ENCODE data around the gene APBA2. TPM values are rescaled to one million over a fixed set of nuclear protein-coding genes. Genes with fewer than 3 reads are reported as not detected.
A peak's percentile ranks its signal among the peaks of the same experiment; 100 is the strongest.

The APBA2 gene
- total RNA-seq, 1 experiment from 2014 or later, result 11.2 TPM

- H3K4me3 Mint-ChIP-seq, result peak overlapping the region; percentile 75
- ChIA-PET POLR2A (interaction anchor here (0.8 kb wide), 1 partner anchor 24 kb away, joined by 4 read pairs; no protein-coding TSS in a partner anchor), CTCF (interaction anchor here (0.5 to 3.7 kb wide), 109 partner anchors 9 to 908 kb away, joined by 3 to 70 read pairs (median 5); partner anchors contain the start of gene NSMCE3)
- H3K9me3 Mint-ChIP-seq, result no peaks in the 10 kb centered on the region
- H3K4me1 Mint-ChIP-seq, result peaks cover 28% of the 10 kb centered on the region
- ATAC-seq (peak; percentile 93), DNase-seq (ENCODE audit: low spot score) (peak; percentile 89)
- no peaks in the 10 kb centered on the region for H3K27me3 Mint-ChIP-seq (ENCODE audit: low read depth)
- TF ChIP-seq ZNF416 (CRISPR knock-in tag; IDR thresholded peaks at IDR 0.05) (peak; percentile 10; the same call in 1 of the 2 replicates), PRRX2 (CRISPR knock-in tag; IDR thresholded peaks at IDR 0.05) (0 out of 2 replicates have a peak, but pooled peaks have one; percentile 51), ZNF121 (CRISPR knock-in tag; IDR thresholded peaks at IDR 0.05) (no peak), SP1 (CRISPR knock-in tag; conservative IDR thresholded peaks at IDR 0.05) (peak; percentile 34; the same call in 1 of the 2 replicates)
- TF ChIP-seq, protein P1, sequence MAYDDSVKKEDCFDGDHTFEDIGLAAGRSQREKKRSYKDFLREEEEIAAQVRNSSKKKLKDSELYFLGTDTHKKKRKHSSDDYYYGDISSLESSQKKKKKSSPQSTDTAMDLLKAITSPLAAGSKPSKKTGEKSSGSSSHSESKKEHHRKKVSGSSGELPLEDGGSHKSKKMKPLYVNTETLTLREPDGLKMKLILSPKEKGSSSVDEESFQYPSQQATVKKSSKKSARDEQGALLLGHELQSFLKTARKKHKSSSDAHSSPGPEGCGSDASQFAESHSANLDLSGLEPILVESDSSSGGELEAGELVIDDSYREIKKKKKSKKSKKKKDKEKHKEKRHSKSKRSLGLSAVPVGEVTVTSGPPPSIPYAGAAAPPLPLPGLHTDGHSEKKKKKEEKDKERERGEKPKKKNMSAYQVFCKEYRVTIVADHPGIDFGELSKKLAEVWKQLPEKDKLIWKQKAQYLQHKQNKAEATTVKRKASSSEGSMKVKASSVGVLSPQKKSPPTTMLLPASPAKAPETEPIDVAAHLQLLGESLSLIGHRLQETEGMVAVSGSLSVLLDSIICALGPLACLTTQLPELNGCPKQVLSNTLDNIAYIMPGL (CRISPR knock-in tag; IDR thresholded peaks at IDR 0.05), result peak; percentile 86
- TF ChIP-seq, protein P2, sequence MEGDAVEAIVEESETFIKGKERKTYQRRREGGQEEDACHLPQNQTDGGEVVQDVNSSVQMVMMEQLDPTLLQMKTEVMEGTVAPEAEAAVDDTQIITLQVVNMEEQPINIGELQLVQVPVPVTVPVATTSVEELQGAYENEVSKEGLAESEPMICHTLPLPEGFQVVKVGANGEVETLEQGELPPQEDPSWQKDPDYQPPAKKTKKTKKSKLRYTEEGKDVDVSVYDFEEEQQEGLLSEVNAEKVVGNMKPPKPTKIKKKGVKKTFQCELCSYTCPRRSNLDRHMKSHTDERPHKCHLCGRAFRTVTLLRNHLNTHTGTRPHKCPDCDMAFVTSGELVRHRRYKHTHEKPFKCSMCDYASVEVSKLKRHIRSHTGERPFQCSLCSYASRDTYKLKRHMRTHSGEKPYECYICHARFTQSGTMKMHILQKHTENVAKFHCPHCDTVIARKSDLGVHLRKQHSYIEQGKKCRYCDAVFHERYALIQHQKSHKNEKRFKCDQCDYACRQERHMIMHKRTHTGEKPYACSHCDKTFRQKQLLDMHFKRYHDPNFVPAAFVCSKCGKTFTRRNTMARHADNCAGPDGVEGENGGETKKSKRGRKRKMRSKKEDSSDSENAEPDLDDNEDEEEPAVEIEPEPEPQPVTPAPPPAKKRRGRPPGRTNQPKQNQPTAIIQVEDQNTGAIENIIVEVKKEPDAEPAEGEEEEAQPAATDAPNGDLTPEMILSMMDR (IDR thresholded peaks at IDR 0.05), result peak; percentile 87
- TF ChIP-seq, protein P3, sequence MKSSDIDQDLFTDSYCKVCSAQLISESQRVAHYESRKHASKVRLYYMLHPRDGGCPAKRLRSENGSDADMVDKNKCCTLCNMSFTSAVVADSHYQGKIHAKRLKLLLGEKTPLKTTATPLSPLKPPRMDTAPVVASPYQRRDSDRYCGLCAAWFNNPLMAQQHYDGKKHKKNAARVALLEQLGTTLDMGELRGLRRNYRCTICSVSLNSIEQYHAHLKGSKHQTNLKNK (CRISPR knock-in tag; IDR thresholded peaks at IDR 0.05), result no peak
- H3K27ac Mint-ChIP-seq, result peak overlapping the region; percentile 29
- no peaks in the 10 kb centered on the region for H3K36me3 Mint-ChIP-seq
Measured at GRCh38 chr15:29139540-29140459, 254.0 kb downstream of the APBA2 start.

DNA sequence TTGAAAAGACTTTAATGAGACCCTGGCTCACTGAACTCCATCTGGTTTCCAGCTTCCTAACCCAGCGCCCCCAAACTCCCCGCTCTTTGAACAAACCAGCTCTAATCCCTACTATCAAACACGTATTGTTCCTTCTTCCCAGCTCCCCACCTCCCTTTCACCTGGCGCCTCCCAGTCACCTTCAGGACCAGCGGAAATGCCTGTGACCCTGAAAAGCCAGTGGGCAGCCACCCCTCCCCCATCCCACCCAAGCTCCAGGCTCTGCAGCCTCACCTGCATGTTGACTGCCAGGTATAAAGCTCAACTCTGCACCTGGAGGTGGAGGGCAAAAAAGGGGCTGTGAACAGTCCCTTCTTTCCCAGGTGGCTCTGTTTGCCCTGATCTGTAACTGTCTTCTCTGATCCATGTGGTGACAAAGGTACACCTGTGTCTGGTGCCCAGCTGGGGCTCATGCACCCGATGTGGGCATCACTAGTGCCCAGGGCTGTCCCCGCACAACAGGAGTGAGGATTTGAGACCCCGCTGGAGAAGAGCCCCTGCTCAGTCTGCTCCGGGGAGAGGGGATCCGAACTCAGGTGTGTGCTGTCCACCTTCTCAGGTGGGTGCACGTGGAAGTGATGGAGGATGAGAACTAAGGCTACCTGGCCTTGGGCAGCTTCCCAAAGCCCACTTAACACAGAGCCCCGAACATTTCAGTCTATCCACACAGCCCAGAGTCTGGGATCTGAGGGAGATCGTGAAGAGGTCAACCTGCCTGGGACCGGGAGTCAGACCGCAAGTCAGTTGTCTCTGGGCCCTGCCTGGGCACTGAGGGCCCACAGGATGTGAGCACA lies 254.9 kb downstream of the APBA2 start:
- peak overlapping the region; percentile 75 for H3K4me3 Mint-ChIP-seq
- H3K27me3 Mint-ChIP-seq (ENCODE audit: low read depth), result no peaks in the 10 kb centered on the region
- peaks cover 28% of the 10 kb centered on the region for H3K4me1 Mint-ChIP-seq
- 0 out of 2 replicates have a peak, but pooled peaks have one; percentile 42 for TF ChIP-seq ZBTB43 (CRISPR knock-in tag; IDR thresholded peaks at IDR 0.05)
- no peak for TF ChIP-seq ZNF263 (CRISPR knock-in tag; IDR thresholded peaks at IDR 0.05; ENCODE audit: low read depth)
- TF ChIP-seq, protein P4, sequence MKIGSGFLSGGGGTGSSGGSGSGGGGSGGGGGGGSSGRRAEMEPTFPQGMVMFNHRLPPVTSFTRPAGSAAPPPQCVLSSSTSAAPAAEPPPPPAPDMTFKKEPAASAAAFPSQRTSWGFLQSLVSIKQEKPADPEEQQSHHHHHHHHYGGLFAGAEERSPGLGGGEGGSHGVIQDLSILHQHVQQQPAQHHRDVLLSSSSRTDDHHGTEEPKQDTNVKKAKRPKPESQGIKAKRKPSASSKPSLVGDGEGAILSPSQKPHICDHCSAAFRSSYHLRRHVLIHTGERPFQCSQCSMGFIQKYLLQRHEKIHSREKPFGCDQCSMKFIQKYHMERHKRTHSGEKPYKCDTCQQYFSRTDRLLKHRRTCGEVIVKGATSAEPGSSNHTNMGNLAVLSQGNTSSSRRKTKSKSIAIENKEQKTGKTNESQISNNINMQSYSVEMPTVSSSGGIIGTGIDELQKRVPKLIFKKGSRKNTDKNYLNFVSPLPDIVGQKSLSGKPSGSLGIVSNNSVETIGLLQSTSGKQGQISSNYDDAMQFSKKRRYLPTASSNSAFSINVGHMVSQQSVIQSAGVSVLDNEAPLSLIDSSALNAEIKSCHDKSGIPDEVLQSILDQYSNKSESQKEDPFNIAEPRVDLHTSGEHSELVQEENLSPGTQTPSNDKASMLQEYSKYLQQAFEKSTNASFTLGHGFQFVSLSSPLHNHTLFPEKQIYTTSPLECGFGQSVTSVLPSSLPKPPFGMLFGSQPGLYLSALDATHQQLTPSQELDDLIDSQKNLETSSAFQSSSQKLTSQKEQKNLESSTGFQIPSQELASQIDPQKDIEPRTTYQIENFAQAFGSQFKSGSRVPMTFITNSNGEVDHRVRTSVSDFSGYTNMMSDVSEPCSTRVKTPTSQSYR (CRISPR knock-in tag; IDR thresholded peaks at IDR 0.05), result peak; percentile 58; the same call in 1 of the 2 replicates
- 0 out of 2 replicates have a peak, but pooled peaks have one; percentile 28 for TF ChIP-seq FOXK1 (CRISPR knock-in tag; IDR thresholded peaks at IDR 0.05)
- peak overlapping the region; percentile 29 for H3K27ac Mint-ChIP-seq
- ChIA-PET CTCF (interaction anchor here (0.5 to 3.7 kb wide), 108 partner anchors 8 to 907 kb away, joined by 3 to 70 read pairs (median 5); partner anchors contain the start of gene NSMCE3), POLR2A (interaction anchor here (0.8 kb wide), 1 partner anchor 25 kb away, joined by 4 read pairs; no protein-coding TSS in a partner anchor)
- peak; percentile 37 for DNase-seq (ENCODE audit: low spot score)
- ATAC-seq, result peak; percentile 35
- H3K36me3 Mint-ChIP-seq, result no peaks in the 10 kb centered on the region
- no peaks in the 10 kb centered on the region for H3K9me3 Mint-ChIP-seq
